NCI-H2227 (cell line): ENCODE results near the gene NXPH2.
A peak's percentile ranks its signal among the peaks of the same experiment; 100 is the strongest.

Experiments
- DNase-seq: peaks from one replicate; lab custom pipeline; 2025; ENCODE audit not compliant: unreplicated experiment; lab: John Stamatoyannopoulos, UW

Gene NXPH2

DNA sequence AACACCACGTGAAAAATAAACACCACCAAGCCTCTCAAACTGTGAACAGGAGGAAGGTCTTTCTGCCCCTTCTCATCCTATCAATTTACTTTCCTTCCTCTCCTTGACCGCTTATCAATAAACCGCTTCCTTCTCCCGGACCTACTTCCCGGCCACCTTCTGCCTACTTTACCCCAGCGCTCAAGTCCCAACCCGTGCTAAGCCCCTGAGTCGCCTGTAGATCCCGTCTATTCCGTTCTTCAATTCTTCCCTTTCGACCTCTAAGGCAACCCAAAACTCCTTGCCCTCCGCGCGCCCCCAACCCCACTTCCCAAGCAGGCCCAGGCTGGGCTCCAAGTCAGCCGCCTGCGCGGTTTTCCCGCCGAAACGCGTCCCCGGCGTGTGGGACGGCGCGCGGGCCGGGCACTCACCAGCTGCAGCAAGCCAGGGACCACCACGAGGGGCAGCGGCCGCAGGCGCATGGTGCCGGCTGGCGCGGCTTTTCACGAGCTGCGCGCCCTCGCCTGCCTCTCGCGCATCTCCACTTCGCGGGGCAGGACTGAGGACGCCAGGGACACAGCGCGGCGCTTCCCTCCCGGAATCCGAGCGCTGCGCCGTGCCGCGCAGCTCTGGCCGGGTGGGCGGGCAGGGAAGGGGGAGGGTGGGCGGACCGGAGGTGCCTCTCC is at the start of gene NXPH2:
NXPH2 (minus strand) TSS at position 610 of the 665 bp plus-strand sequence; CDS start at position 461, 149 bp downstream.
- DNase-seq, result peak; percentile 79

DNA sequence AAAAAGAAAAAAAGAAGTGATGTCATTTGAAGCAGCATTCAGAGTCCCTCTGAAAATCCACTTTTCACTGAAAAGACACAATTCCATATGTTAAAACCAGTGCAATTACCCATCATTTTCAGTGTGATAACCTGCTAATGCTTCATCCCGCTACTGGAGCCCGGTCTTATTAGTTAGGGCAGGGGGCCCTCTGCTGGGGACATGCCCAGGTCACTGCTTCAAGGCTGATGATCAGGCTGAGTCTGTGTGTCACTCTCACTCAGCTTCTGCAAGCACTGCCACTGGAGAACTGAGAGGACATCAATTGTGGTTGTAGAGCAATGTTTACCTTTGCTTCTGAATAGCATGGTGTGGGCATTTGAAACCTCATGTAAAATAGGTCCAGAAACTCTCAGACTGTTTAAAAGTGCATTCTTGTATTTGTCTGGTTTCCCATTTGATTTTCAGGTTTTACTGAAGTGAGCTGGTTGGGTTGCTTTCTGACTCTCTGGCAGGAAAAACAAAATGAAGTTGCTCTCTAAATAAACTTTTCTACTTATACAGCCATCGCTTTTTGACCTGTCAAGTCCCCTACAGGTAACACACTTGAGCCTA is 49.2 kb upstream of the NXPH2 start:
- DNase-seq, result peak; percentile 80

DNA sequence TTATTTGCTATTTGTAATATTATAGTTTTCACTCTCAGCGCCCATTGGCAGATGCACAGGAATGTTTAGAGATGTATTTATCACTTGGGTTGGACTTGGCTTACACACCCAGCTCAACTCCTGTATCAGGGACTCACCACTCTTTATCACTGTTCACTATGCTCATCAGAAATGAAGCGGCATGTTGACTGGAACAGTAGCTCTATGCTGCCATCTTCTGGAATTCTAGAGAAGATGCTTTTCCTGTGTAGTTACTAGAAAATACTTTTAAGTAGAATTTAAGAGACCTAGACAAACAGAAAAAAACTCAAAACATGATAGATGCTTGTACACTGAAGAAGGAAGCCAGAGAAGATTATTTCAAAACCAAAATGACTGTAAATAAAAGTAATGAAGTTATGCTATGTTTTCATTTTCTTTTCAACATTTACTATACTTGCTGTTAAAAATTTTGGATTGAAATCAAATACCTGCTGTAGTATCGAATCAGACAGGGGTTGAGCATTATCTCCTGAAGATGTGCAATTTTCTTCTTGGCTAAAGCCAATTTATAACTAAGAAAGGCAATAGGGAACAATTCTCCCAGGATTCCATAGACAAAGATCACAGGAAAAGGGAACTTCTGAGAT is 47.4 kb upstream of the NXPH2 start:
- DNase-seq, result peak; percentile 85

DNA sequence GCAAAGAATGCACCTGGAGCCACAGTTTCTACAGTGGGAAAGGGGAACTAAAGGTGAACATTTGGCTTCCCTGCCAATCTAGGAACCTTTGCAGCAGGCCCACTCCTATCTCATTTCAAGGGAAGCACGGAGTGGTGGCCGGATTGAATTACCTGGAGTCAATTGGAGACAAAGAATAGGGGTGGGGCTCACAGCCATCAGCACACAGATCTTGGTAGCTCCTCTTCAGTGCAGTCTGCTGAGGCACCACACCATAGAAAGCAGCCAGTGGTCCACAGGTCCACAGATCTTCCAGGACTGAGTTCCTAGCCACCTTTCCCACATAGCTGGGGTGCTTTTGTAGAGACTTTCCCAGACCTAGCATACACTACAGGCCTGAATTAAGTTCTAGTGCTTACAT is 43.5 kb upstream of the NXPH2 start:
- peak; percentile 22 for DNase-seq

DNA sequence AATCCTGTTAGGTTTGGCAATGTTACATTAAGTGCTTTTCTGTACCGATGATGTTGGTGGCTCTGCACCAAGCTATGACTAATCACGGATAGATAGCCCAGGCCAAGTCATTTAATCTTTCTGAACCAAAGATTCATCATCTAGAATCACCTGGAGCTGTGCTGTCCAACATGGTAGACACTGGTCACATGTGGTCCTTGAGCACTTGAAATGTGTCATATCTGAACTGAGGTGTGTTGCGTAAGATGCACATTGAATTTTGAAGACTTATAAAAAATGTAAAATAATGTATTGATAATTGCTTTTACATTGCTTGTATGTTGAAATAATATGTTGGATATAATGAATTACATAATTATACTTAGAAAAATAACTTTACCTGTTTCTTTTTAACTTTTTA is 39.8 kb upstream of the NXPH2 start:
- no peak for DNase-seq

DNA sequence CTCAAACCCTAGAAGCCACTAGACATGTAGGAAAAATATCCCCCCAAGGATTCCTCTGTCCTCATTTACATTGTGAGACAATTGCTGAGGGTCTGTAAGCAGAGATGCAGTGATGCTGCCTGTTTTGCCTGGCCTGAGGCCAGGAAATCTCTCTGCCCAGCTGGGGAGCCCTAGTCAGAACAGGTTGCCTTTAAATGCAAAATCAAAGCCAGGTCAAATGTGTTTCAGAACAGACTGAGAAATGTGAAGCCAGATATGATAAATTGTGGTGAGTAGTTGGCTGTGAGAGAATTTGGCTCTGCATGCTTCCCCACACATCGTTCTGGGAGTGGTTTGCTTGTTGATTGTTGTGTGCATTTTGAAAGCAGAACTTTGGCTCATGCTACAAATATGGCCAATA is 38.4 kb upstream of the NXPH2 start:
- peak; percentile 24 for DNase-seq

DNA sequence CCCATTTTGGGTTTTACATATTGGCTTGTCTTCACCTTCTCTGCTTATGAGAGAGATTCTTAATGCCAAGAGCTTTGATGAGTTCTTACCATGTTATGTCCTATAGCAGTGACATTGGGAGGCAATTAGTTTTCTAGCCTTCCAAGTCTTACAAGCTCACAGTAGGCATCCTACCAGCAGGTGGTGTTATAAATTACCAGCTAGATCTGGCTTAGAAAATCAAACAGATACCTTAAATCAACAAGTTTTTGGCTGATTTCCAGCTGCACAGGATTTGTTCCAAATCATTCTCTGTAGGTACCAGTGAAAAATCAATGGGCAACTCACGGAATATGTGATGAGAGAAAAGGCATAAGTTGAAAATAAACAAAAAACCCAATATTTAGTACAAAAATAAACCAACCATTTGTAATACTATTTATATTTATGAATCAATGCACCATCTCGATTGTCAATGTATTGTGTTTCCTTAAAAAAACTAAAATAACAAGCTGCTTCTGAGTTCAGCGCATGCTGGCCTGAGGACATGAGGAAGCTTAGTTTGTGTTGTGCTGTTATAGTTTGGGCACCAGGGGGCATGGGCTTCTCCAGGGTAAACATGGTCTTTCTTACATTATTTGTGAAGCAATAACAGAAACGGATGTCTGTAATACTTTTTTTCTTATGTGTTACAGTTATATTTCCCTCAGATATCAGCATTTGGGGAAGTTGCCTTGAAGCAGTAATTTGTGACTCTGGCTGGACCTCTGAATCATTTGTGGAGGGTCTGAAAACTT is 34.1 kb upstream of the NXPH2 start:
- DNase-seq, result peak; percentile 63

DNA sequence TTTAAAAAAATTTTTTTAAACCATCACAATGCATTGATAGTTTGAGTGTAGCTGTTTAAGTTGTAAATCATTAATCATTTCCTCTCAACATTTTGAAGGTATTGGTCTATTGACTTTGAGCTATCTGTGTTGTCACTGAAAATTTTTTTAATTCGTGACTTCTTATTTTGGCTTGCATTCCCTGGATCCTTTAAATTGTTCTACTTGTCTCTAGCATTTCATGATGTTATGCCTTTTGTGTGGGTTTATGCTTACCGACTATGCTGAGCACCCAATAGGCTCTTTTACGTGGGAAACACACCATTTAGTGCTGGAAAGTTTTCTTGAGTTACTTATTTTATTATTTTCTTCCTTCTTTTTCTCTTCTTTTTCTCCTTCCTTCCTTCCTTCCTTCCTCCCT is 31.2 kb upstream of the NXPH2 start:
- DNase-seq, result no peak

DNA sequence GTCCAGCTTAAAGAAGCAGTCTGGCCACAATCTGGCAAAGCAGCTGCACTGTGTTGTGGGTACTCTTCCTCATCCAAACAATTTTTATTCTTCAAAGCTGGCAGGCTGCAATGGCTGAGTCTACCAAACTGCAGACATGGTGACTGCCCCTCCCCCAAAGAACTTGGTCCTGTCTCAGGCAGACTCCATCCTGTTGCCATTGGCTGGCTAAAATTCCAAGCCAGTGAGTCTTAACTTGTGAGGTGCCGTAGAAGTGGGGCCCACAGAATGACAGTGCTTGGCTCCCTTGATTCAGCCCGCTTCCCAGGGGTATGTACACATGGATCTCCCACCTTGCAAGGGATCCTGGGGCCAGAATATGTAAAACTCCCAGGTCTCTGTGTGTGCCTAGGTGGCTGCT is 14.5 kb upstream of the NXPH2 start:
- no peak for DNase-seq

DNA sequence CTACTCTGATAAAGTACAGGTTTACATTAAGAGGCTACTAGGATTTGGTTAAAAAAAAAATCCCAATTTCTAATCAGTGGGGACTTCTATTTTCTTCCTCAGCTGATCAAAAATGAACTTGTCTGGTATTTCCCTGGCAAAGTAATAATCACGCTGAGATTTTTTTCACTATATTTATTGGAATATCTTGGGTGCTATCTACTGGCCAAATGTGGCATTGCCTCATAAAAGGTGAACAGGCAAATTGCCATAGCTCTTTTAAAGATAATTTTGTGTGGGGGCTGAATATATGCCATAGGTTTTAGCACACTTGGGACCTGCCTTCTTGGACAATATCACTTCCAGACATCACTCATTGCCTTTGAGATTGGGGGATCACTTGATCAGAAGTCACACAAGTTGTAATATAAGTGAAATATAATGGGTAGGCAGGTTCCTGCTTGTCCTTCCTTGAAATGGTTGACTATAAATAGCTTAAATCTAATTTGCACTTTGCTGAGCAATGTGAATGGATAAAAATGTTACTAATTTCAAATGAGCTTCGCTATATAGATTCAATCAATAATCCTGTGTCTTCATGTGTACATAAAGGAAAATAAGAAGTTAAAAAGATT is 7.0 kb upstream of the NXPH2 start:
- DNase-seq, result peak; percentile 79

DNA sequence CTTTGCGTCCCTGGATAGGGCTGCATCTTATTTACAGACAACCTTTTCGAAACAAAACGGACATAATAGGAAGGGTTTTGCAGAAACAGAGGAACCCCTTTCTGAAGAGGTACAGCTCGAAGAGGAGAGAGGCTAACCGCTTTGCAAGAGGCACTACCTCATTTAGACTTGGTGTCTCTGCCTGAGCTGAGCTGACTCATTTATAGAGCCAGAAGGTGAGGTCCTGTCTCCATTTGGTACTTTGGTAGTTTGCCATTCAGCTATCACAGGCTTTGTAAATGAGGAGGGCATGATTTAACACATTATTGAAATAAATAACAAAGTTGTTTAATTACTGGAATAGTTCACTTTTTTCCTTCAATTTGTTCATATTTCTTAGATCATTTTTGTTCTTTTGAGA is 2.2 kb upstream of the NXPH2 start:
- no peak for DNase-seq

DNA sequence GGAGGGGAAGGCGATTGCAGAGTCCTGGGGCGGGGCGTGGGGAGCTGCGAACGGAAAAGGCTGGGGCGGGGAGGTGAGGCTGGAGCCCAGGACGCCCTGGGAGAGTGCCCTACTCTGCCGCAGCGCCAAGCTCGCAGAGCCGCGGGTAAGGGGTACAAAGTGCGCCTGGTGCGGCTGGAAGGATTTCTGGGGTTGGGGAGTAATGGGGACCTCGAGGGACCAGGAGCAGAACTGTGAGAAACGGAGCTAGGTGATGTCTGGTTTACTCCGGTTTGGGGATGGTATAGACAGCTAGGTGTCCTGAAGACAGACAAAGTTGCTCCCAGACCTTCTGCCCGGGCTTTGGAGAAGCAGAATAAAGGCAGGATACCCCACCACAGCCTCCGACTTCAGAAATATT is 718 bp upstream of the NXPH2 start:
- no peak for DNase-seq

DNA sequence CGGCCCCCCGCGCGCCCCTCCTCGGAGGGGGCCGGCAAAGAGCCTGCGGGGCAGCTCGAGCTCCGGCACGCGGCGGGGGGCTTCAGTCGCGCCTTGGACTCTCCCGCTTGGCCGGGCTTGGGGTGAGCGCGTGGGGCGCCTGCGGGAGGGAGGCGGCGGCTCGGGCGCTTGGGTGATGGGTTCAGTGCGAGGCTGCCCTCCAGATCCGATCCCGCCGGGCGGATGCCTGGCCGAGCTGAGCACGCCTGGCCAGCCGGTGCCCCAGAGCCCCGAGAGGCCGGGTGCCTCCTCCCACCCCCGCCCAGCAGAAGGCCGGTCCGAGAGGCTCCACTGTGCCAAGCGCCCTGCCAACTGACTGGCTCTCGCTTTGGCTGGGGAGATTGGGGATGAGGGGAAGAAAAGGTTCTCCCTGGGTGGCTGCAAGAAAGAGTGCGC is 273 bp upstream of the NXPH2 start:
- no peak for DNase-seq

DNA sequence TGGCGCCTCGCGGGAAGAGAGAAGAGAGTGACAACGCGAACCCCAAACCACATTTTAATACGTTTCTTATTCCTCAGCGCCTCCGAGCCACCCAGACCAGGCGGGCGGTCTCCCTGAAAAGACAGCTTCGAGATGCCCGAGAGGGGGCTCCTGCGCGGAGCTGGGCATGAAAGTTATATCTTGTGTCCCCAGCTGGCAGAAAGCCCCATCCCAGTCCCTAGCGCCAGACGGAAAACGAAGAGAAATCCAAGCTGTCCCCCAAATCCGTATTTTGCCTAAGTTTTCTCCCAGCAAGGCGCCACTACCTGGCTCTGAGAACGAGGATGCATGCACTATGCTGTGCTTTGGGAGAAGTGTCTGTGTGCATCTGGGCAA is 797 bp downstream of the NXPH2 start:
- peak; percentile 42 for DNase-seq

DNA sequence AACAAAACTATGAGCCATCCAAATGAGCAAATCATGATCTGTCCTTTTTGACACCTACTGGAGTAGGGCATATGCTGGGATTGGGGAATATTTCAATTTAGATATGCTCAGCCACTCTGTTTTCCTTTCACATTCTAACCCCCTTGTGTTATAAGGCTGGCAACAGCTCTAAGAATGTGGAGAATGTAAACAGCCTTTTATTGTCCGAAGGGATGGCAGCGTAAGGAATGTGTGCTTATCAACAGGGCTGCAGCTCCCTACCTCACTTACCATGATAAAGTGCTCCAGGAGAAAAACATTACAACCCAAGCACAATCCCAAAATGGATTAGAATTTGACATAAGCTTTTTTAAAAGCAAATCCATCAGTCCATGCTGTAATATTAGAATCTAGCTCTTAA is 2.2 kb downstream of the NXPH2 start:
- peak; percentile 25 for DNase-seq

DNA sequence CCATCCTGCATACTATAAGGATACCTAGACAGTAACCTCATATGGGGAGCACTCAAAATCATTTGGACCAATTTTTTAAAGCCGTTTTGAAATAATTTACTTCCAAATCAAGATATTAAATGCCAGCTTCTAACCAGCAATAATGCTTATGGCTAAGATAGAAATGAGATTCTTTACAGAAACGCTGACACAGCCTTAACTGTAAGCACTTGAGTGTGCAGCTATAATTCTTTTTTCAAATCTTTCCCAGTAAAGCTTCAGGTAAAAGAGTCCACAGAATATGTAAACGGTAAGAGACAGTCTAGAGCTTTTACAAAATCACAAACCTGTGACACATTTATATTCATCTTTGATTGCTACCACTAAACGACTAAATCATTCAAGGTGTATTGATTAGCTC is 4.5 kb downstream of the NXPH2 start:
- no peak for DNase-seq

DNA sequence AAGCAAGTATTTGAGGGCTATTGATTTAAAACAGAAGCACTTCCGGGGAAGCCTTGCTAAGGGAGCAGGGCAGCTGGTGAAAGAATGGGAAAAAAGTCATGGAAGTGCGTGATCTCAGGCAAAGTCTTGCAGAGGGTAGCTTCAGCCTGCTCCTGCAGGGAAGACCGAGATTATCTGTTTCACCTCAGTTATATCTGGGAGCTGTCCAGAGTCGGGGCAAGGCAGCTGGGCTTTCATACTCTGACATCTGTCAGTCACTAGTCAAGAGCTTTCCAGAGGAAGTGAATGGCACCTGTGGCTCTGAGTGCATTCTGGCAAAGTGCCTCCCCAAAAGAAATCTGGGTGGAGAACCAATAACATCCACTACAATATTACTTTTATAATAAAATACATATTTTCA is 8.7 kb downstream of the NXPH2 start:
- DNase-seq, result no peak

DNA sequence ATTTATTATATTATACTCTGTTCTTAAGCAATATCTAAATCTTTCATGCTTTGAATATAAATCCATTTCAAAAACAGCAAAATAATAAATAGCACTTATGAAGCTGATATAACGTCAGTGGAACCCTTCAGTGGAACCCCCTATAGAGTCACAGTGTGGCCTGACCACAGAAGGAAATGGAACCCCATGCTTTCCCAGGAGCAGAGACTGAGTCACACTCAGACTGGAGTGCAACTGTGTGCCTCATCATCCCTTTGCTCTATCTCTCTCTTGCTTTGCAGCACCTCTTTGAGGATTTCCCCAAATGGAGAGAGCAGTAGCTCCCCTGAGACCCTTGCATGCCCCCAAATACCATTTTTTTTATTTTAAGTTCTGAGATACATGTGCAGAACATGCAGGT is 13.1 kb downstream of the NXPH2 start:
- no peak for DNase-seq

DNA sequence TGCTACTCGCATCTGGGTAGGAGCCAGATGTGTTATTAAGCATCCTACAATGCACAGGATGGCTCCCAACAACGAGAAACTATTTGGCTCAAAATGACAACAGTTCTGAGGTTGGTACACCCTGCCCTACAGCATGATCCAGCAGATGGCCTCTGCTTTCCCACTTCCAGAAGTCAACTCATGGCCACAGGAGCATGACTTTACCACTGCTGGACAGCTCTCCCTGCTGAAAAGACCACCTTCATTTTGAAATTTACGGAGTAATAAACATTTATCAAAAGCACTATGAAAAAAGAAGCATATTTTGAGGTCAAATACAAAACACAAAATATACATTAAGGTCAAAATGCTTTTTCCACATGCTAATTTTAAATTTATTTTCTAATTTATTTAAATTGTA is 13.7 kb downstream of the NXPH2 start:
- no peak for DNase-seq

DNA sequence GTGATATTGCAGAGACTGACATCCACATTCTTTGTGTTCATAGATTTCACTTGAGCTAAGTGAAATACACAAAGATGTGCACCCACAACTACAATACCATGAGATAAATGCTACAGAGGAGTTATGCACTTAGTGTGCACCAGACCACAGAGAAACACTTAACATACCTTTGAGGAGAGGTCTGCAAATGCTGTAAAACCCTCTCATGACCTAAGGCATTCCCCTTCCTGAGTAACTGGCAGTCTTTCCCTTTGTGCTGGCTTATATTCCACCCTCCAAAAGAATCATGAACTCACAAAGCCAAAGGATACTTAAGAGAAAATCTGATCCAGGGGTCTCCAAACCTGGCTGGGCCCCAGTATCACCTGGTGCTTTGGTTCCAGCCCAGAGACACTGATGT is 16.2 kb downstream of the NXPH2 start:
- DNase-seq, result no peak

DNA sequence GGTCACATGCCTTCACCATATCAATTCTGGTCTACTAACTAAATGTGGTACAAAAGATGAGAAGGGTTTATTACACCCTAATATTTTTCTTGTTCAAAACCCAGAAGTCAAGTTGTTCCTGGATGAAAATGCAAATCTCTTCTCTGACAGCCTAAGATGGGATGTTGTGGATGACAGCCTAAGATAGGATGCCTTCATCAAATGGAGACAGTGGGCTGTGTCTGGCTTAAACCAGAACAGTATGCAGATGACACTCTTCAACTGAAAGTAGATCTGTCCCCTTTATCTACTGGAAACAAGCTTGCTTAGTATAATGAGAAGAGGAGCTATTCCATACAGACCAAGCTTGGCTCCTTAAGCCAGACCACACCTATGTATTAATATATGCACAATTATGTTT is 17.7 kb downstream of the NXPH2 start:
- no peak for DNase-seq
